Mesothelial cell of epicardium (in vitro differentiated cells): ENCODE measurements around the gene TAS1R3. TPM values are rescaled to one million over a fixed set of nuclear protein-coding genes. Genes with fewer than 3 reads are reported as not detected.

ENCODE experiments used
- DNase-seq, 2 experiments: peaks; one replicate each; pipeline ENCODE4 v3.0.0; 2021; ENCODE audit warnings: low spot score in 2 of 2; ENCODE audit not compliant: unreplicated experiment in 2 of 2
- H3K27ac Mint-ChIP-seq: 2 replicates; pipeline ENCODE4 v1.8.0; 2021; ENCODE audit warnings: mixed read lengths
- H3K27me3 Mint-ChIP-seq: 2 replicates; pipeline ENCODE4 v1.8.0; 2021; ENCODE audit warnings: low read depth, mixed read lengths
- H3K36me3 Mint-ChIP-seq: 2 replicates; pipeline ENCODE4 v1.8.0; 2021; ENCODE audit warnings: mixed read lengths
- H3K4me1 Mint-ChIP-seq: 2 replicates; pipeline ENCODE4 v1.8.0; 2021; ENCODE audit warnings: mixed read lengths
- H3K4me3 Mint-ChIP-seq: 2 replicates; pipeline ENCODE4 v1.8.0; 2021; ENCODE audit warnings: mild to moderate bottlenecking, moderate library complexity, mixed read lengths
- H3K9me3 Mint-ChIP-seq: 2 replicates; pipeline ENCODE4 v1.8.0; 2021; ENCODE audit warnings: mixed read lengths
- total RNA-seq: library from RNA; stranded (reverse); gene quantifications from 3 replicates; pipeline ENCODE4 v1.2.1, GENCODE V29; 2021
- TF ChIP-seq, protein P1 (sequence below): fragments of 200-600 bp; sonication (generic); IDR thresholded peaks from one replicate; pipeline ENCODE4 v1.5.0; 2021; ENCODE audit warnings: antibody characterized with exemption; ENCODE audit not compliant: unreplicated experiment

Gene TAS1R3
- total RNA-seq, 1 donor from 2014 or later, result 0.98 TPM

GRCh38 chr1:1373051-1373814 lies 42.2 kb downstream of the TAS1R3 start:
- no peak for DNase-seq
- Mint-ChIP-seq H3K9me3 (no peaks in the 10 kb centered on the region), H3K27me3 (no peaks in the 10 kb centered on the region), H3K36me3 (no peaks in the 10 kb centered on the region), H3K27ac (no peak overlapping the region), H3K4me1 (peaks cover 14% of the 10 kb centered on the region), H3K4me3 (peak overlapping the region; percentile 83)
- TF ChIP-seq, protein P1, sequence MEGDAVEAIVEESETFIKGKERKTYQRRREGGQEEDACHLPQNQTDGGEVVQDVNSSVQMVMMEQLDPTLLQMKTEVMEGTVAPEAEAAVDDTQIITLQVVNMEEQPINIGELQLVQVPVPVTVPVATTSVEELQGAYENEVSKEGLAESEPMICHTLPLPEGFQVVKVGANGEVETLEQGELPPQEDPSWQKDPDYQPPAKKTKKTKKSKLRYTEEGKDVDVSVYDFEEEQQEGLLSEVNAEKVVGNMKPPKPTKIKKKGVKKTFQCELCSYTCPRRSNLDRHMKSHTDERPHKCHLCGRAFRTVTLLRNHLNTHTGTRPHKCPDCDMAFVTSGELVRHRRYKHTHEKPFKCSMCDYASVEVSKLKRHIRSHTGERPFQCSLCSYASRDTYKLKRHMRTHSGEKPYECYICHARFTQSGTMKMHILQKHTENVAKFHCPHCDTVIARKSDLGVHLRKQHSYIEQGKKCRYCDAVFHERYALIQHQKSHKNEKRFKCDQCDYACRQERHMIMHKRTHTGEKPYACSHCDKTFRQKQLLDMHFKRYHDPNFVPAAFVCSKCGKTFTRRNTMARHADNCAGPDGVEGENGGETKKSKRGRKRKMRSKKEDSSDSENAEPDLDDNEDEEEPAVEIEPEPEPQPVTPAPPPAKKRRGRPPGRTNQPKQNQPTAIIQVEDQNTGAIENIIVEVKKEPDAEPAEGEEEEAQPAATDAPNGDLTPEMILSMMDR, result no peak

GRCh38 chr1:1373815-1374588 lies 42.9 kb downstream of the TAS1R3 start:
- no peak for DNase-seq
- Mint-ChIP-seq H3K27me3 (no peaks in the 10 kb centered on the region), H3K4me3 (peak overlapping the region; percentile 83), H3K9me3 (no peaks in the 10 kb centered on the region), H3K4me1 (peaks cover 14% of the 10 kb centered on the region), H3K27ac (peak overlapping the region; percentile 66), H3K36me3 (no peaks in the 10 kb centered on the region)
- TF ChIP-seq, protein P1, result no peak

DNA sequence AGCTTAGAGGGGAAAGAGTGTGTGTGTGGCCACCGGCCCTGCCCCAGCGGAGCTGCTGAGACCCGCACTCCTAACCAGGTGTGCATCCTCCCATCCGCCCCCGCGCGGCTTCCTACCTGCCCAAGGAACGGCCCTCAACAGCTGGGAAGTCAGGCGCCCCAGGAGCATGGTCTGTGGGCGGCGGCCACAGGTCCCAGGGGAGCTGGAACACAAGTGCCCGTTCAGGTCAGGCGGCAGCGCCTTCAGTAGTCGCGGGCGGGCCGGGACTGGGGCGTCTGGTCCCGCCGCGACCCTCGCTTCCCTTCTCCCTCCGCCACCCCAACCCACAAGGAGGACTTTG lies 43.5 kb downstream of the TAS1R3 start:
- DNase-seq, result no peak
- Mint-ChIP-seq H3K27me3 (no peaks in the 10 kb centered on the region), H3K4me3 (peak overlapping the region; percentile 83), H3K36me3 (no peaks in the 10 kb centered on the region), H3K9me3 (no peaks in the 10 kb centered on the region), H3K4me1 (peaks cover 14% of the 10 kb centered on the region), H3K27ac (peak overlapping the region; percentile 66)
- TF ChIP-seq, protein P1, result no peak

DNA sequence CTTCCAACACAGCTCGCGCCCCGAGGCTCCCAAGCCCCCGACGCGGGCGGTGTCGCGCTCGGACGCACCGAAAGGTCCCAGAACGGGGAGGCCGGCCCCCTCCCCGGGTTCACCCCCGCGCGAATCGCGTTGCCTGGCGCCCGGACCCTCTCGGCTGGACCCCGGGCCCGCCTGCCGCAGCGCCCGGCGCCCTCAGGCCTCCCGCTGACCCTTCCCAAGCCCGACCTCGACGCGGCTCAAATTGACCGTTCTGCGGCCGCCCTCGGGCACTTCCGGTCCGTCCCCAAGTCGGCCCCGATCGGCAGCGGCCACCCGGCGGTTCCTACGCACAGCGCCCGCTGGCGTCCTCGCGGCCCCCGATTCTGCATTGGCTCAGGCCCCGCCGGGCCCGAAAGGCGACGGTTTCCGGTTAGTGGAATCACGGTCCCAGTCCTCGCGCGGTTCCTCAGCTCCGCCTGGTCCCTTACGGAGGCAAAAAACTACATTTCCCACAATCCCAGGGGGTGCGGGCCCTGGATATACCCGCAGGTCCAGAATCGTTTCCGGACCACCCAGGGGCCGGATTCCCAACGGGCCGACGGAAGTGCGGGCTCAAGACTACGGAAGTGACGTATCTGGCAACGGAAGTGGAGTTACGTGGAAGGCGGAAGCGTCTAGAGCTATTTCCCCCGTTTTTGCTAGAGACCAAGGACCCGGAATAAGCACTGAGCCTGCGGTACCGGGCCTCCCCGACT lies 44.0 kb downstream of the TAS1R3 start, which contains the start of gene AURKAIP1:
TSS of gene AURKAIP1 (minus strand) at position 279 of the 734 bp plus-strand sequence. CDS start 451 bp downstream, outside the sequence.
- Mint-ChIP-seq H3K36me3 (no peaks in the 10 kb centered on the region), H3K9me3 (no peaks in the 10 kb centered on the region), H3K4me3 (peak within 1 kb of the TSS; percentile 83), H3K27me3 (no peaks in the 10 kb centered on the region), H3K4me1 (peaks cover 14% of the 10 kb centered on the region), H3K27ac (peak within 1 kb of the TSS; percentile 94)
- DNase-seq, result peak; percentile 95 to 98
- TF ChIP-seq, protein P1, result no peak

DNA sequence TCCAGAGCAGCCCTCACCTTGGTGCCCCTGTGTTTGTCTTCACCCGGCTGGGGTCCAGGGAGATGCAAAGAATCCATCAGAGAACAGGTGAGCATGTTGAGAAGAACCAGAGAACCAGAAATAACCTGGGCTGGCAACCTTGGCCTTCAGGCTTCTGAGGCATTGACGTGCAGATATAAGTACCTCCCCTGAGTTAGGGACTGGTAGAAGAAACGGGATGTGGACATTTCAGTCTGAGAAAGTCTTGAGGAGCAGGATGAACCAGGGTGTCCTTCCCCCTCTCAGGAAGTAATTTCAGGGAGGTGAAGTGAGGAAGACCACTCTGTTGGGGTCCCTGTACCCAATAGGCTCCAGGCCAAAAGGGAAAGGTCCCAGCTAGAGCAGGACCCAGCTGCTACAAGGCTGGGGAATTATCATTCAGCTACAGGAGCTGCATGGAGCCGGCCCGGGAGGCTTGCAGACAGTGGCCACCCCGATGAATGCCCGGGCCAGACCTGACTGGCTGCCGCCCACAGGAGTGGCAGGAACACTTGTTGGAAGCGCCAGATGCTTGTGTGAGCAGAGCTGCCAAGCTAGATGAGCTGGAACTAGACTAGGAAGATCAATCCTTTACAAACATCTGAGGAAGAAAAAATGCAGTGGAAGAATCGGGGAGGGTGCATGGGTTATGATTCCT lies 45.6 kb downstream of the TAS1R3 start:
- no peak for DNase-seq
- peak overlapping the region; percentile 83 for H3K4me3 Mint-ChIP-seq
- peaks cover 14% of the 10 kb centered on the region for H3K4me1 Mint-ChIP-seq
- H3K27me3 Mint-ChIP-seq, result no peaks in the 10 kb centered on the region
- no peak overlapping the region for H3K27ac Mint-ChIP-seq
- H3K36me3 Mint-ChIP-seq, result no peaks in the 10 kb centered on the region
- H3K9me3 Mint-ChIP-seq, result no peaks in the 10 kb centered on the region
- TF ChIP-seq, protein P1, result no peak
